K562 (cell line): ENCODE measurements around the gene PCBP3. TPM values are rescaled to one million over a fixed set of nuclear protein-coding genes. Genes with fewer than 3 reads are reported as not detected.

ENCODE experiments used
- ATAC-seq: fragments of 200-7000 bp; cut with Tn5 transposase; 3 replicates; pipeline ENCODE4 v1.9.1; 2020; ENCODE audit warnings: moderate library complexity
- BruUV-seq: library from RNA; stranded (reverse); fragments of 400-500 nt; replicated peaks from 2 replicates; lab custom pipeline; 2021; lab: Mats Ljungman, UMichigan
- CTCF ChIA-PET: fragments of 300-600 bp; formaldehyde crosslinking; extraction: SDS; loops from one replicate; lab custom pipeline; 2021; ENCODE audit warnings: low intra/inter-chr PET ratio; lab: Yijun Ruan, JAX
- POLR2A ChIA-PET: fragments of 300-600, 350-650 bp; sonication (Branson Sonifier 250); formaldehyde crosslinking; extraction: SDS; loops from one replicate; lab custom pipeline; 2021; ENCODE audit warnings: antibody characterized with exemption, inconsistent platforms; lab: Yijun Ruan, JAX
- DNase-seq, 4 experiments: peaks; one replicate each; pipeline versions ENCODE4 v3.0.0 to v3.0.0-alpha.2; 2011 to 2018; ENCODE audit warnings: low spot score in 3 of 4, mixed read lengths in 3 of 4; ENCODE audit errors: extremely low read depth in 1 of 4
- FAIRE-seq: peaks from 2 replicates; lab custom pipeline; 2011; peaks lifted over from hg19 to GRCh38; lab: Jason Lieb, UNC
- H2AFZ ChIP-seq: 2 replicates; pipeline ENCODE4 v1.6.0; 2011; ENCODE audit warnings: low read depth, low read length, control low read depth, inconsistent platforms
- H3K27ac ChIP-seq: fragments of 200-600 bp; 3 replicates; pipeline ENCODE4 v1.8.0; 2011; ENCODE audit warnings: low read depth, mild to moderate bottlenecking, control low read depth, inconsistent platforms, low read length, moderate library complexity, mixed read lengths; ENCODE audit errors: extremely low read depth
- H3K27me3 ChIP-seq, 2 experiments: fragments of 300-600 bp in 1 of 2; 2 replicates in 1 of 2; 3 replicates in 1 of 2; pipeline versions ENCODE4 v1.6.0 to v1.8.0; 2011; ENCODE audit warnings: inconsistent platforms in 2 of 2, low read length in 2 of 2, mild to moderate bottlenecking in 1 of 2, mixed read lengths in 1 of 2, moderate library complexity in 1 of 2; ENCODE audit not compliant: control insufficient read depth in 2 of 2, insufficient read depth in 2 of 2
- H3K36me3 ChIP-seq: fragments of 300-600 bp; 3 replicates; pipeline ENCODE4 v1.8.0; 2011; ENCODE audit warnings: mild to moderate bottlenecking, low read length, inconsistent platforms; ENCODE audit not compliant: control insufficient read depth, insufficient read depth
- H3K4me1 ChIP-seq, 2 experiments: fragments of 200-600 bp in 1 of 2; replicated peaks in 1 of 2; 2 replicates in 1 of 2; 3 replicates in 1 of 2; pipeline versions ENCODE4 v1.5.1 to v1.8.0; 2011; ENCODE audit warnings: inconsistent platforms in 2 of 2, low read length in 2 of 2, mild to moderate bottlenecking in 1 of 2, mixed read lengths in 1 of 2, moderate library complexity in 1 of 2; ENCODE audit not compliant: control insufficient read depth in 2 of 2, insufficient read depth in 2 of 2
- H3K4me2 ChIP-seq: 2 replicates; pipeline ENCODE4 v1.6.1; 2011; ENCODE audit warnings: low read length, control low read depth, inconsistent platforms, mixed read lengths; ENCODE audit not compliant: insufficient read depth
- H3K4me3 ChIP-seq: fragments of 200-600 bp; sonication (generic), shearing (Covaris generic); 2 replicates; pipeline ENCODE4 v1.5.1; 2016; ENCODE audit warnings: control low read depth, inconsistent platforms
- H3K79me2 ChIP-seq: fragments of 200-600 bp; 3 replicates; pipeline ENCODE4 v1.8.0; 2011; ENCODE audit warnings: low read length, inconsistent platforms; ENCODE audit not compliant: control insufficient read depth, insufficient read depth
- H3K9ac ChIP-seq, 2 experiments: 2 replicates each; pipeline versions ENCODE4 v1.6.0 to v1.6.1; 2011; ENCODE audit warnings: low read depth in 2 of 2, low read length in 2 of 2, control low read depth in 1 of 2, inconsistent platforms in 1 of 2, mild to moderate bottlenecking in 1 of 2, mixed read lengths in 1 of 2; ENCODE audit not compliant: insufficient read depth in 1 of 2
- H3K9me1 ChIP-seq: one replicate; pipeline ENCODE4 v1.6.0; 2011; ENCODE audit warnings: inconsistent platforms, mild to moderate bottlenecking, low read length, moderate library complexity; ENCODE audit not compliant: control insufficient read depth, insufficient read depth
- H3K9me3 ChIP-seq: replicated peaks from 2 replicates; pipeline ENCODE4 v1.5.1; 2011; ENCODE audit warnings: low read depth, low read length, inconsistent platforms; ENCODE audit not compliant: control insufficient read depth, insufficient read depth
- H4K20me1 ChIP-seq: replicated peaks from 2 replicates; pipeline ENCODE4 v1.6.1; 2011; ENCODE audit warnings: low read length, inconsistent platforms, mixed read lengths; ENCODE audit not compliant: control insufficient read depth, insufficient read depth
- ARID4B ChIP-seq: sonication (generic); formaldehyde crosslinking; IDR thresholded peaks from 2 replicates; pipeline ENCODE4 v1.8.0; 2022; ENCODE audit warnings: mild to moderate bottlenecking, missing genetic modification reagents
- CBX1 ChIP-seq: sonication (generic); IDR thresholded peaks from 2 replicates; pipeline ENCODE4 v1.6.1; 2016; ENCODE audit warnings: antibody characterized with exemption, low read depth, mild to moderate bottlenecking
- CXXC5 ChIP-seq: fragments of 250-450 bp; sonication (Bioruptor Pico); IDR thresholded peaks from 2 replicates; pipeline ENCODE4 v1.8.0; 2022; ENCODE audit warnings: inconsistent platforms, mild to moderate bottlenecking, moderate library complexity
- KLF13 ChIP-seq: fragments of 450-650 bp; IDR thresholded peaks from 2 replicates; pipeline ENCODE4 v1.6.1; 2016; ENCODE audit warnings: missing genetic modification characterization, low read depth, mild to moderate bottlenecking, missing compliant biosample characterization, moderate library complexity, borderline replicate concordance
- RAD21 ChIP-seq, 2 experiments: fragments of 250-450 bp in 1 of 2; fragments of 450-650 bp in 1 of 2; sonication (Bioruptor Pico) in 1 of 2; formaldehyde crosslinking in 1 of 2; IDR thresholded peaks in 1 of 2; conservative IDR thresholded peaks in 1 of 2; 2 replicates each; pipeline versions ENCODE4 v1.4.0 to v1.8.0; 2020 to 2022; ENCODE audit warnings: mild to moderate bottlenecking in 2 of 2, moderate library complexity in 1 of 2
- TEAD1 ChIP-seq, 2 experiments: fragments of 450-650 bp in 1 of 2; sonication (generic) in 1 of 2; formaldehyde crosslinking; IDR thresholded peaks; 2 replicates each; pipeline versions ENCODE4 v1.4.0 to v1.8.0; 2020 to 2022; ENCODE audit warnings: mild to moderate bottlenecking in 2 of 2, missing genetic modification reagents in 1 of 2
- ZC3H11A ChIP-seq: IDR thresholded peaks from 2 replicates; pipeline ENCODE4 v1.6.1; 2012; ENCODE audit warnings: low read depth, low read length, improper control_type of control experiment
- ZEB2 ChIP-seq: fragments of 450-650 bp; IDR thresholded peaks from 2 replicates; pipeline ENCODE4 v1.6.1; 2016
- ZNF318 ChIP-seq, 2 experiments: fragments of 450-650 bp; IDR thresholded peaks; 2 replicates each; pipeline ENCODE4 v1.6.1; 2016; ENCODE audit warnings: mild to moderate bottlenecking in 2 of 2, borderline replicate concordance in 1 of 2, low read depth in 1 of 2, moderate library complexity in 1 of 2
- WGBS: fragments of 100-300 bp; shearing (Covaris generic); methylation state at CpG from one replicate; pipeline ENCODE4 v1.1.6; 2016; ENCODE audit warnings: low coverage, mixed read lengths; ENCODE audit not compliant: insufficient coverage; ENCODE audit errors: missing lambda C conversion rate; 5-methylcytosine and 5-hydroxymethylcytosine counted together
- in situ Hi-C: fragments of 300-500 bp; cut with MboI; formaldehyde crosslinking; loops from 4 replicates; pipeline ENCODE4 v1.15.0; 2018; ENCODE audit warnings: inconsistent platforms, mixed read lengths
- intact Hi-C: fragments of 100-400 bp; cut with micrococcal nuclease; formaldehyde crosslinking; loops from 2 replicates; pipeline ENCODE4 v1.14.2; 2022
- polyA plus RNA-seq, 8 experiments: library from polyadenylated mRNA; depleted of rRNA in 4 of 8; stranded (reverse) in 5 of 8; unstranded in 3 of 8; fragments of >200 nt; fragmentation: Nextera tagmentation in 2 of 8; fragmentation: Illumina TruSeq in 1 of 8; extraction: Ambion mirVana in 2 of 8; extraction: Trizol in 1 of 8; gene quantifications; 2 replicates each; pipeline versions ENCODE4 v1.2.1 to v1.2.3, GENCODE V29; 2011 to 2014; ENCODE audit warnings: inconsistent platforms in 1 of 8, missing spikeins in 1 of 8
- total RNA-seq, 7 experiments: library from RNA; depleted of rRNA in 6 of 7; stranded (reverse); fragments of >200 nt in 6 of 7; fragmentation: Illumina TruSeq in 2 of 7; extraction: Trizol in 2 of 7; gene quantifications; 2 replicates each; pipeline versions ENCODE4 v1.2.1 to v1.2.3, GENCODE V29; 2011 to 2021; ENCODE audit warnings: low replicate concordance in 1 of 7

PCBP3 gene
- total and polyA plus RNA-seq, 9 of the 15 experiments (the other 6 are each of a cell fraction or from before 2014, with no cell fraction given), result 0.18 TPM; not detected in 8

- Histone ChIP-seq H3K9me1 (no peaks in the 10 kb centered on the region), H3K9ac (no peak overlapping the region), H3K4me3 (no peak overlapping the region), H3K27ac (no peak overlapping the region), H3K4me2 (no peak overlapping the region), H2AFZ (no peak overlapping the region), H3K79me2 (no peaks in the 10 kb centered on the region), H4K20me1 (peaks cover 10% of the 10 kb centered on the region; the same call in 1 of the 2 replicates), H3K27me3 (peaks cover 58 to 80% of the 10 kb centered on the region in 2 experiments), H3K36me3 (no peaks in the 10 kb centered on the region), H3K4me1 (peaks cover 2 to 13% of the 10 kb centered on the region in 2 experiments; a peak in 2 of 5 replicates), H3K9me3 (no peaks in the 10 kb centered on the region)
- BruUV-seq, result no TSS peak
- CTCF ChIA-PET, result no interaction called here
- FAIRE-seq (no peak), ATAC-seq (no peak), DNase-seq (no peak)
- 11% methylated on average over 6 of the region's 6 CpGs for WGBS
- POLR2A ChIA-PET, result no interaction called here
- intact Hi-C loops (no loop called here), in situ Hi-C loops (no loop called here)
- TF ChIP-seq CBX1 (no peak), RAD21 (CRISPR knock-in tag; conservative IDR thresholded peaks at IDR 0.05 in 1 of 2, IDR thresholded peaks at IDR 0.05 in 1 of 2) (no peak), ARID4B (CRISPR knock-in tag) (no peak), TEAD1 (CRISPR knock-in tag; IDR thresholded peaks at IDR 0.05) (no peak), KLF13 (tag) (no peak), ZC3H11A (no peak), ZEB2 (no peak), ZNF318 (IDR thresholded peaks at IDR 0.05; ENCODE audit: borderline replicate concordance in 1 of 2, low read depth in 1 of 2) (no peak), CXXC5 (CRISPR knock-in tag) (no peak)
Measured at GRCh38 chr21:45613396-45613795, 30.1 kb upstream of the PCBP3 start.
